B cell (primary cell): ENCODE results near the gene RHOBTB1.

Source experiments
- CTCF ChIP-seq: fragments of 200-600 bp; IDR thresholded peaks from one replicate; pipeline ENCODE4 v1.8.0; 2022; ENCODE audit warnings: antibody characterized with exemption, mild to moderate bottlenecking
- EZH2 ChIP-seq: IDR thresholded peaks from 2 replicates; pipeline ENCODE4 v1.6.1; 2012; ENCODE audit warnings: borderline replicate concordance, low read depth, mild to moderate bottlenecking, moderate library complexity, low read length; ENCODE audit not compliant: insufficient read depth, poor library complexity, severe bottlenecking

- TF ChIP-seq EZH2 (no peak), CTCF (no peak)
These were observed 53.2 kb downstream of the RHOBTB1 start for GRCh38 chr10:60890811-60891210.
